Measurements from ENCODE around the gene SLC27A1.

Gene SLC27A1

DNA sequence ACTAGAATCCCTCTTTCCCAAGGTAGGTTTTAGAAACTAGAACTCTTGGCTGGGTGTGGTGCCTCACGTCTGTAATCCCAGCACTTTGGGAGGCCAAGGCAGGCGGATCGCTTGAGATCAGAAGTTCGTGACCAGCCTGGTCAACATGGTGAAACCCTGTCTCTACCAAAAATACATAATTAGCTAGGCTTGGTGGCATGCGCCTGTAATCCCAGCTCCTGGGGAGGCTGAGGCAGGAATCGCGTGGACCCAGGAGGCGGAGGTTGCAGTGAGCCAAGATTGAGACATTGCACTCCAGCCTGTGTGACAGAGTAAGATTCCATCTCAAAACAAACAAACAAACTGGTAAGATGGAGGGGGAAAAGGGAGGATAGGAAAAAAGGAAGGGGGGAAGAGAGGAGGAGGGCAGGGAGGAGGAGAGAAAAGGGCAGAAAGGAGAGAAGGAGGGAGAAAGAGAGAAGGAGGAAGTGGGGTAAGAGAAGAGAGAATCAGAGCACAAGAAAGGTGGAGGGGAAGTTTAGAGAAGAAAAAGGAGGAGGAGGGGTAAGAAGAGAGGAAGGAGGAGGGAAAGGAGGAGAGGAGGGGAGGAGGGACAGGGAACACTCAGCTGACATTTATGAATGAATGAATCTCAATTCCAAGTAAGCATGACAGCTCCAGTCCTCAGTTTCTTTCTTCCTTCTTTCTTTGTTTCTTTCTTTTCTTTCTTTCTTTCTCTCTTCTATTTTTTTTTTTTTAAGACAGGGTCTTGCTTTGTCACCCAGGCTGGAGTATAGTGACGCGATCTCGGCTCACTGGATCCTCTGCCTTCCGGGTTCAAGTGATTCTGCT lies 2.6 kb upstream of the SLC27A1 start:
- ChIA-PET CTCF (interaction anchor here (1.5 to 5.4 kb wide), 9 partner anchors 11 to 288 kb away, joined by 4 to 31 read pairs (median 7); partner anchors contain the start of gene CCDC194), POLR2A (no interaction called here)
- DNase-seq (ENCODE audit: extremely low spot score): no peak
- TF ChIP-seq, protein P1, sequence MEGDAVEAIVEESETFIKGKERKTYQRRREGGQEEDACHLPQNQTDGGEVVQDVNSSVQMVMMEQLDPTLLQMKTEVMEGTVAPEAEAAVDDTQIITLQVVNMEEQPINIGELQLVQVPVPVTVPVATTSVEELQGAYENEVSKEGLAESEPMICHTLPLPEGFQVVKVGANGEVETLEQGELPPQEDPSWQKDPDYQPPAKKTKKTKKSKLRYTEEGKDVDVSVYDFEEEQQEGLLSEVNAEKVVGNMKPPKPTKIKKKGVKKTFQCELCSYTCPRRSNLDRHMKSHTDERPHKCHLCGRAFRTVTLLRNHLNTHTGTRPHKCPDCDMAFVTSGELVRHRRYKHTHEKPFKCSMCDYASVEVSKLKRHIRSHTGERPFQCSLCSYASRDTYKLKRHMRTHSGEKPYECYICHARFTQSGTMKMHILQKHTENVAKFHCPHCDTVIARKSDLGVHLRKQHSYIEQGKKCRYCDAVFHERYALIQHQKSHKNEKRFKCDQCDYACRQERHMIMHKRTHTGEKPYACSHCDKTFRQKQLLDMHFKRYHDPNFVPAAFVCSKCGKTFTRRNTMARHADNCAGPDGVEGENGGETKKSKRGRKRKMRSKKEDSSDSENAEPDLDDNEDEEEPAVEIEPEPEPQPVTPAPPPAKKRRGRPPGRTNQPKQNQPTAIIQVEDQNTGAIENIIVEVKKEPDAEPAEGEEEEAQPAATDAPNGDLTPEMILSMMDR (IDR thresholded peaks at IDR 0.05; ENCODE audit: control extremely low read depth, extremely low read depth, low read depth, missing control alignments): no peak

DNA sequence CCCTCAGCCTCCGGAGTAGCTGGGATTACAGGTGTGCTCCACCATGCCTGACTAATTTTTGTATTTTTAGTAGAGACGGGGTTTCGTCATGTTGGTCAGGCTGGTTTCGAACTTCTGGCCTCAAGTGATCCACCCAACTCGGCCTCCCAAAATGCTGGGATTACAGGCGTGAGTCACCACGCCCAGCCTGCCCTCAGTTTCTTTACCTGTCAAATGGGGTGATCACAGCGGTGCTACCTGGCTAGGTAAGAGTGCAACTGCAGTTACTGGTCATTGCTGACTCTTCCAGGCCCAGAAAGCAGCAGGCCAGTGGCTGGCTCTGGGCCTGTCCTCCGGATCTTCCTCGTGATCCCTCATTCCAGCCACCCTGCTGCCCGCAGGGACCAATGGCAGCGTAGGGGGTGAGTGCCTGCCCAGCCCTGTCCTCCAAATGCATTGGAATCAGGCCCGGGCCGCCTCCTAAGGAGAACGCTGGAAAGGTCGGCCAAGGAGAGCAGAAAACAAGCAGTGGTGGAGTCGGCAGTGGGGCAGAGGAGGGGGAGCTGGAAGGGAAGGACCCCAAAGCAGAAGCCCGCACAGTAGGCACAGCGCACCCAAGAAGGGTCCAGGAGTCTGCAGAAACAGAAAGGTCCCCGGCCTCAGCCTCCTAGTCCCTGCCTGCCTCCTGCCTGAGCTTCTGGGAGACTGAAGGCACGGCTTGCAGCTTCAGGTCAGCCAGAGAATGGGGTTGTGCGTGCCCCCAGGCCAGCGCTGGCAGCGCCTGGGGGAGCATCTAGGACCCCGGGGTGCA lies 1.8 kb upstream of the SLC27A1 start:
- POLR2A ChIA-PET: no interaction called here
- no peak for DNase-seq (ENCODE audit: extremely low spot score)
- CTCF ChIA-PET: interaction anchor here (0.7 to 5.4 kb wide), 6 partner anchors 14 to 129 kb away, joined by 3 to 31 read pairs (median 6); partner anchors contain the start of gene CCDC194
- TF ChIP-seq, protein P1 (IDR thresholded peaks at IDR 0.05; ENCODE audit: control extremely low read depth, extremely low read depth, low read depth, missing control alignments): no peak

DNA sequence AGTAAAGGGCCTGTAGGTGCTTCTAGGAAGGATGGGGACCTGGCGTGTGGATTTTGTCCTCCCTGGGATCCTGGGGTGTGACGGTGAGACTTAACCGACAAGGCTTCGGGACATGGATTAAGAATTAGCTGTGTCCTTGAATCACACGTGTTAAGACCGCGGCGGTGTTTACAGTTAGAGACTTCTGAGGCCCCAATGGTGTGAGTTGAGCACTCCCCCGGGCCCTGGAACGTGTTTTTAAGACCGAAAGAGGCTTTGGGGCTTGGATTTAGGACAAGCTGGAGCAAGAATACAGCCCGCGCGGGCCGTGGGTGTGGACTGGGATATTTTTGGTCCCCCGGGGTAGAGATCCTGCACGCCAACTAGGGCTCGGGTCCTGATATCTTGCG lies 1.2 kb upstream of the SLC27A1 start:
- CTCF ChIA-PET: interaction anchor here (0.7 to 5.4 kb wide), 4 partner anchors 18 to 130 kb away, joined by 3 to 31 read pairs (median 6); partner anchors contain the start of gene CCDC194
- DNase-seq (ENCODE audit: extremely low spot score): no peak
- POLR2A ChIA-PET: no interaction called here
- TF ChIP-seq, protein P1 (IDR thresholded peaks at IDR 0.05; ENCODE audit: control extremely low read depth, extremely low read depth, low read depth, missing control alignments): no peak

DNA sequence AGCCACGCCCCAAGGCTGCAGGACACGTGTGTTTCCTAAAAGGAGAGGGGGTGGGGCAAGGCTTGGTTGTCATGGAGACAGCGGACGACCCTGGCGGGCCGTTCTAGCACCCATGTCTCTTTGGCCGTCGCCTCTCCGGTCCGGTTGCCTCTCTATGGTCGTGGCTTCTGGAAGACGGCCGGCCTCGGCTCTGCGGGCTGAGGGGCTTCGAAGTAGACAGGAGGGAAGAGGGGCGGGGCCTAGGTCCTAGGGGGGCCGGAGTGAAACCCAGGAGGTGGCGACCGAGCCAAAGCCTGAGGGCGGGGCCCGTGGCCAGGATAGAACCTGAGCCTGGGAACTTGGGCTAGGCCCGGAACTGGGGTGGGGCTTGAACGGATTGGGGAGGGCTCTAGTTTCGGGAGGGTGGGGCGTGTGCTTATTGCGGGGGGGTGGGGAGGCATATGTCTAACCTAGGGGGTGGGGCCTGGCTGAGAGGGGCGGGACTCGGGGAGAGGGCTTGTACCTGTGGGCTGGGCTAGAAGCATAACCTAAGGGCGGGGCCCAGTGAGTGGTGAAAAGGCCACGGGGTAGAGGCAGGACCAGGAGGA lies 750 bp upstream of the SLC27A1 start:
- TF ChIP-seq, protein P1 (IDR thresholded peaks at IDR 0.05; ENCODE audit: control extremely low read depth, extremely low read depth, low read depth, missing control alignments): no peak
- ChIA-PET CTCF (interaction anchor here (1.1 to 5.4 kb wide), 3 partner anchors 14 to 27 kb away, joined by 3 to 31 read pairs (median 18); no protein-coding TSS in a partner anchor), POLR2A (no interaction called here)
- peak; percentile 89 for DNase-seq (ENCODE audit: extremely low spot score)

DNA sequence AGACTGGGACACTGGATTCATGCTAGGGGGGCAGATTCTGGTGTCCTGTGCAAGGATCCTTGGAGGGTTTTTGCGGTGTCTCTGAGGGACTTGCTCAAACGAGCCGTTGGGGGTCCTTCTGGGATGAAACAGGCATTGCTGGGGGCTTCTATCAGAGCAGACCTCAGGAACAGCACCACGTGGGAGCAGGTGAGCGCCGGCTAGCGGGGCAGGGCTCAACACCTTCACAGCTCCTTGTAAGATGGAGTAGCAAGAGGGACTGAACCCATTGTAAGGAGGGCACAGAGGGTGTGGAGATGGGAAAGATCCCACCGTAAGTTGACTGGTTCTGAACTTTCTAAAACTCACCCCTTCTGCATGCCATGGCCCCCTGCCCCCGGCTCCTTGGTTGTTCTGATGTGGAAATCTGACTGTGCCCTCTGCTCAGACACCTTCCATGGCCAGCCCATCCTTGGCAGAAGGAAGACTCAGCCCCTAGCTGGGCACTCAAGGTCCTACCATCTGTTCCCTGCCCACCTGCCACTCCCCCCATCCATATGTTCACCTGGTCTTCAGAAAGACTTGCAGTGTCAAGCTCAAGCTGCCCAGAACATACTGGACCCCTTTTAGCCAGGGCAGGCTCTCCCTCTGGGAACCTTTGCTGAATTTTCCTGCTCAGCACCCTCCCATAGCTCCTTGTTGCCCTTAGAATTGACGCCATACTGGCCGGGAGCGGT lies 1.2 kb downstream of the SLC27A1 start:
- ChIA-PET CTCF (interaction anchor here (2.6 kb wide), 1 partner anchor 25 kb away, joined by 18 read pairs; no protein-coding TSS in a partner anchor), POLR2A (no interaction called here)
- TF ChIP-seq, protein P1 (IDR thresholded peaks at IDR 0.05; ENCODE audit: control extremely low read depth, extremely low read depth, low read depth, missing control alignments): no peak
- DNase-seq (ENCODE audit: extremely low spot score): no peak
